SK-N-SH treated with all-trans-retinoic acid at 6 μM for 48 hours (cell line): Measurements from ENCODE around the gene ARL16.

ENCODE experiments used
- ATAC-seq: fragments of 200-7000 bp; cut with Tn5 transposase; 3 replicates; pipeline ENCODE4 v1.9.1; 2020; ENCODE audit warnings: mild to moderate bottlenecking, moderate library complexity
- ARNTL ChIP-seq: fragments of 450-650 bp; formaldehyde crosslinking; IDR thresholded peaks from 2 replicates; pipeline ENCODE4 v1.5.0; 2020; ENCODE audit warnings: low read depth, mild to moderate bottlenecking, moderate library complexity, borderline replicate concordance
- BACH2 ChIP-seq: fragments of 250-450 bp; sonication (Bioruptor Pico); IDR thresholded peaks from 2 replicates; pipeline ENCODE4 v1.9.0; 2021; ENCODE audit warnings: mild to moderate bottlenecking, borderline replicate concordance
- CSDC2 ChIP-seq: fragments of 250-450 bp; sonication (Bioruptor Pico); IDR thresholded peaks from 2 replicates; pipeline ENCODE4 v1.5.0; 2020; ENCODE audit warnings: mild to moderate bottlenecking, moderate library complexity
- GLIS3 ChIP-seq: fragments of 250-450 bp; sonication (Bioruptor Pico); IDR thresholded peaks from 2 replicates; pipeline ENCODE4 v1.5.0; 2020; ENCODE audit warnings: mild to moderate bottlenecking, moderate library complexity
- OSR1 ChIP-seq: fragments of 250-450 bp; sonication (Bioruptor Pico); IDR thresholded peaks from 2 replicates; pipeline ENCODE4 v1.8.0; 2022; ENCODE audit warnings: moderate library complexity, mild to moderate bottlenecking, inconsistent platforms
- PPARA ChIP-seq: fragments of 250-450 bp; sonication (Bioruptor Pico); IDR thresholded peaks from 2 replicates; pipeline ENCODE4 v1.5.0; 2020; ENCODE audit warnings: mild to moderate bottlenecking, borderline replicate concordance
- RARB ChIP-seq: fragments of 250-450 bp; sonication (Bioruptor Pico); IDR thresholded peaks from 2 replicates; pipeline ENCODE4 v1.8.0; 2021; ENCODE audit warnings: mild to moderate bottlenecking, moderate library complexity
- SNAI2 ChIP-seq: fragments of 250-450 bp; sonication (Bioruptor Pico); IDR thresholded peaks from 2 replicates; pipeline ENCODE4 v1.5.0; 2020; ENCODE audit warnings: mild to moderate bottlenecking, moderate library complexity
- TCF4 ChIP-seq: fragments of 250-450 bp; sonication (Bioruptor Pico); IDR thresholded peaks from 2 replicates; pipeline ENCODE4 v1.8.0; 2021; ENCODE audit warnings: mild to moderate bottlenecking, moderate library complexity, borderline replicate concordance
- ZC3H10 ChIP-seq: fragments of 250-450 bp; sonication (Bioruptor Pico); IDR thresholded peaks from 2 replicates; pipeline ENCODE4 v1.5.1; 2021; ENCODE audit warnings: mild to moderate bottlenecking, moderate library complexity
- ZFP3 ChIP-seq: fragments of 250-450 bp; sonication (Bioruptor Pico); IDR thresholded peaks from 2 replicates; pipeline ENCODE4 v1.5.0; 2020; ENCODE audit warnings: mild to moderate bottlenecking, moderate library complexity
- ZNF565 ChIP-seq: fragments of 450-650 bp; formaldehyde crosslinking; conservative IDR thresholded peaks from 2 replicates; pipeline ENCODE4 v1.5.0; 2020; ENCODE audit warnings: low read depth, mild to moderate bottlenecking, moderate library complexity
- ZNF70 ChIP-seq: fragments of 450-650 bp; formaldehyde crosslinking; IDR thresholded peaks from 2 replicates; pipeline ENCODE4 v1.5.0; 2020; ENCODE audit warnings: mild to moderate bottlenecking, moderate library complexity
- ZNF8 ChIP-seq: fragments of 450-650 bp; formaldehyde crosslinking; IDR thresholded peaks from 2 replicates; pipeline ENCODE4 v1.5.0; 2020; ENCODE audit warnings: mild to moderate bottlenecking, moderate library complexity
- TF ChIP-seq, protein P1 (sequence below): fragments of 250-450 bp; sonication (Bioruptor Pico); IDR thresholded peaks from 2 replicates; pipeline ENCODE4 v1.8.0; 2021; ENCODE audit warnings: low read depth, mild to moderate bottlenecking, moderate library complexity, borderline replicate concordance
- TF ChIP-seq, protein P2 (sequence below): fragments of 250-450 bp; sonication (Bioruptor Pico); IDR thresholded peaks from 2 replicates; pipeline ENCODE4 v1.5.1; 2021; ENCODE audit warnings: mild to moderate bottlenecking, moderate library complexity
- TF ChIP-seq, protein P3 (sequence below): fragments of 250-450 bp; sonication (Bioruptor Pico); IDR thresholded peaks from 2 replicates; pipeline ENCODE4 v1.8.0; 2020; ENCODE audit warnings: mild to moderate bottlenecking, moderate library complexity, borderline replicate concordance
- TF ChIP-seq, protein P4 (sequence below): fragments of 250-450 bp; sonication (Bioruptor Pico); IDR thresholded peaks from 2 replicates; pipeline ENCODE4 v1.5.0; 2020; ENCODE audit warnings: mild to moderate bottlenecking, moderate library complexity

ARL16 gene

DNA sequence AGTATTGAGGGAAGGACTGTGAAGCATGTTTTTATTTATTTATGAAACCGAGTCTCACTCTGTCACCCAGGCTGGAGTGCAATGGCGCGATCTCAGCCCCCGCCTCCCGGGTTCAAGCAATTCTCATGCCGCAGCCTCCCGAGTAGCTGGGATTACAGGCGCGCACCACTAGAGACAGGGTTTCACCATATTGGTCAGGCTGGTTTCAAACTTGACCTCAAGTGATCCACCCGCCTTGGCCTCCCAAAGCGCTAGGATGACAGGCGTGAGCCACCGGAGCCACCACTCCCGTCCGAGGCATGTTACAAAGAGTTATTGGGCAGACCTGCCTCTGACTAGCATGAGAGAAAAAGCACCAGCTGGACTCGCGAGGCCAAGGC lies 22.6 kb upstream of the ARL16 start:
- ATAC-seq, result no peak
- no peak for TF ChIP-seq TCF4 (CRISPR knock-in tag)
- TF ChIP-seq, protein P1, sequence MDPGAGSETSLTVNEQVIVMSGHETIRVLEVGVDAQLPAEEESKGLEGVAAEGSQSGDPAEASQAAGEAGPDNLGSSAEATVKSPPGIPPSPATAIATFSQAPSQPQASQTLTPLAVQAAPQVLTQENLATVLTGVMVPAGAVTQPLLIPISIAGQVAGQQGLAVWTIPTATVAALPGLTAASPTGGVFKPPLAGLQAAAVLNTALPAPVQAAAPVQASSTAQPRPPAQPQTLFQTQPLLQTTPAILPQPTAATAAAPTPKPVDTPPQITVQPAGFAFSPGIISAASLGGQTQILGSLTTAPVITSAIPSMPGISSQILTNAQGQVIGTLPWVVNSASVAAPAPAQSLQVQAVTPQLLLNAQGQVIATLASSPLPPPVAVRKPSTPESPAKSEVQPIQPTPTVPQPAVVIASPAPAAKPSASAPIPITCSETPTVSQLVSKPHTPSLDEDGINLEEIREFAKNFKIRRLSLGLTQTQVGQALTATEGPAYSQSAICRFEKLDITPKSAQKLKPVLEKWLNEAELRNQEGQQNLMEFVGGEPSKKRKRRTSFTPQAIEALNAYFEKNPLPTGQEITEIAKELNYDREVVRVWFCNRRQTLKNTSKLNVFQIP (CRISPR knock-in tag), result no peak
- TF ChIP-seq ZC3H10, result no peak
- no peak for TF ChIP-seq PPARA (CRISPR knock-in tag)
- no peak for TF ChIP-seq ZFP3 (CRISPR knock-in tag)
- no peak for TF ChIP-seq ZNF70
- TF ChIP-seq, protein P2, sequence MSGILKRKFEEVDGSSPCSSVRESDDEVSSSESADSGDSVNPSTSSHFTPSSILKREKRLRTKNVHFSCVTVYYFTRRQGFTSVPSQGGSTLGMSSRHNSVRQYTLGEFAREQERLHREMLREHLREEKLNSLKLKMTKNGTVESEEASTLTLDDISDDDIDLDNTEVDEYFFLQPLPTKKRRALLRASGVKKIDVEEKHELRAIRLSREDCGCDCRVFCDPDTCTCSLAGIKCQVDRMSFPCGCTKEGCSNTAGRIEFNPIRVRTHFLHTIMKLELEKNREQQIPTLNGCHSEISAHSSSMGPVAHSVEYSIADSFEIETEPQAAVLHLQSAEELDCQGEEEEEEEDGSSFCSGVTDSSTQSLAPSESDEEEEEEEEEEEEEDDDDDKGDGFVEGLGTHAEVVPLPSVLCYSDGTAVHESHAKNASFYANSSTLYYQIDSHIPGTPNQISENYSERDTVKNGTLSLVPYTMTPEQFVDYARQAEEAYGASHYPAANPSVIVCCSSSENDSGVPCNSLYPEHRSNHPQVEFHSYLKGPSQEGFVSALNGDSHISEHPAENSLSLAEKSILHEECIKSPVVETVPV, result no peak
- TF ChIP-seq ZNF565, result no peak
- no peak for TF ChIP-seq SNAI2
- no peak for TF ChIP-seq GLIS3 (CRISPR knock-in tag)
- no peak for TF ChIP-seq RARB (CRISPR knock-in tag)
- TF ChIP-seq, all 23 proteins: peak for 0

DNA sequence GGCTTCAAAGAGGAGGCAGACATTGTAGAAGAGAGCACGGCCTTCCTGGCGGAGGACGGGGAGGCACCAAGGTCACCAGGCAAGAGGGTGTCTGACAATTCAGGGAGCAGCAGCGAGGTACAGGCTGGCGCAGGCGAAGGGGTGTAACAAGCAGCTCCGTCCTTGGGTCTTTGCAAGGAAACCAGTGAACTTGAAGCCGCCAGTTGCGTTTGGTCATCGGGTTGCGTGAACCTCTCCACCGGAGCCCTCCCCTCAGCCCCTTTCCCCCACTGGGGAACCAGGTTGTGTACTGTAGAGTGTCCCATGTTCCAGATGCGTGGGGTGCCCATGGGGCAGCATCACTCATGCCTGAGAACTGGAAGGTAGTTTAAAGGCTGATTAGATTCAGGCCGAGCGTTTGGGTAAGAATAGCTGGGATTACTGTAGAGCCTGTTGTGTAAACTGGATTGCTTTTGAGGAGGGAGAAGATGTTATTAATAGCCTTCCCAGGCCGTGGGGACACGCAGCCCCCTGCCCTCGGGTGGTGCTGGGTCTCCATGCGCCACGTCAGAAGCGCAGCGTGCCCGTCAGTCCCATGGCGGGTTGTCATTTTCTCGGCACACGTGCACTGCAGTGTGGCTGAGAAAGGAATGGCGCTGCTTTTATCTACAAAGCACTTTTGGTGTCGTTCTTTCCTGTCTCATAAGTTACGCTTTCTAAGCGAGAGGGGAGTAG lies 22.1 kb upstream of the ARL16 start:
- ATAC-seq, result no peak
- TF ChIP-seq ZNF8 (CRISPR knock-in tag) (no peak), BACH2 (CRISPR knock-in tag) (no peak), GLIS3 (CRISPR knock-in tag) (no peak), SNAI2 (no peak), CSDC2 (no peak), ZC3H10 (no peak), ZNF70 (no peak), RARB (CRISPR knock-in tag) (no peak), ARNTL (CRISPR knock-in tag) (no peak)
- TF ChIP-seq, protein P2, result no peak
- TF ChIP-seq, protein P3, sequence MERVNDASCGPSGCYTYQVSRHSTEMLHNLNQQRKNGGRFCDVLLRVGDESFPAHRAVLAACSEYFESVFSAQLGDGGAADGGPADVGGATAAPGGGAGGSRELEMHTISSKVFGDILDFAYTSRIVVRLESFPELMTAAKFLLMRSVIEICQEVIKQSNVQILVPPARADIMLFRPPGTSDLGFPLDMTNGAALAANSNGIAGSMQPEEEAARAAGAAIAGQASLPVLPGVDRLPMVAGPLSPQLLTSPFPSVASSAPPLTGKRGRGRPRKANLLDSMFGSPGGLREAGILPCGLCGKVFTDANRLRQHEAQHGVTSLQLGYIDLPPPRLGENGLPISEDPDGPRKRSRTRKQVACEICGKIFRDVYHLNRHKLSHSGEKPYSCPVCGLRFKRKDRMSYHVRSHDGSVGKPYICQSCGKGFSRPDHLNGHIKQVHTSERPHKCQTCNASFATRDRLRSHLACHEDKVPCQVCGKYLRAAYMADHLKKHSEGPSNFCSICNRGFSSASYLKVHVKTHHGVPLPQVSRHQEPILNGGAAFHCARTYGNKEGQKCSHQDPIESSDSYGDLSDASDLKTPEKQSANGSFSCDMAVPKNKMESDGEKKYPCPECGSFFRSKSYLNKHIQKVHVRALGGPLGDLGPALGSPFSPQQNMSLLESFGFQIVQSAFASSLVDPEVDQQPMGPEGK, result no peak

DNA sequence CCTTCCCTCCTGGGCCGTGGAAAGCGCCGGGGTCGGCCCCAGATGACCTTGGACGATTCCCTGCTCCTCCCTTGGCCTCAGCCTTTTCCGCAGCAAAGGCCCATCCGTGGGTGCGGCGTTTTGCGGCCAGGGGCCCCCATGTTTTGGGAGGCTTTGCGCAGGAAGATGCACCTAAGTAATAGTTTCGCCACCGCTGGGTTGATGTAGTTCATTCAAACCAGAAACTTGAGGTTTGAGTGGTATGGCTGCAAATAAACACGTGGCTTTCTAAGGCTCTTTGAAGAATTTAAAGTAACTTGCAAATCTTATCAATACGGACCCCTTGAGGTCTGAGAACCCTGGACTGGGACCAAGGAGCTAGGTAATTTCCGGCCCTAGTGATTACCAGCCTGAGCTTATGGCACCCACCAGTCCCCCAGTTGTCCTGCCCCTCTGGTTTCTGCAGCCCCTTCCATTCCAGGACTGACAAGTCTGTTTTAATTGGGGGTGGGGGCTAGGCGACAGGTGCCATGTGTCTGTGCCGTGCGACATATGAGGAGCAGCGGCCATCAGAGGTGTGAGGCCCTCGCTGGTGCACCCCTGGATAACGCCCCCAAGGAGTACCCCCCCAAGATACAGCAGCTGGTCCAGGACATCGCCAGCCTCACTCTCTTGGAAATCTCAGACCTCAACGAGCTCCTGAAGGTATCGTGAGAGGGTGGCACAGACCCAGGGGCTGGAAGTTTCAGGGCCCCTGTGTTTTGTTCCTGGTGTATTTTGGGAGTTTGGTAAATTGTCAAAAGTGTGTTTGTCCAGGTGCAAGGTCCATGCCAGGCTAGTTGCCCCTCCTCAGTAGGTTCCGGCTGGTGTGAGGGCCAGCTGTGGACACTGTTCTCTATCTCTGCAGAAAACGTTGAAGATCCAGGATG lies 20.4 kb upstream of the ARL16 start:
- ATAC-seq, result no peak
- TF ChIP-seq, protein P4, sequence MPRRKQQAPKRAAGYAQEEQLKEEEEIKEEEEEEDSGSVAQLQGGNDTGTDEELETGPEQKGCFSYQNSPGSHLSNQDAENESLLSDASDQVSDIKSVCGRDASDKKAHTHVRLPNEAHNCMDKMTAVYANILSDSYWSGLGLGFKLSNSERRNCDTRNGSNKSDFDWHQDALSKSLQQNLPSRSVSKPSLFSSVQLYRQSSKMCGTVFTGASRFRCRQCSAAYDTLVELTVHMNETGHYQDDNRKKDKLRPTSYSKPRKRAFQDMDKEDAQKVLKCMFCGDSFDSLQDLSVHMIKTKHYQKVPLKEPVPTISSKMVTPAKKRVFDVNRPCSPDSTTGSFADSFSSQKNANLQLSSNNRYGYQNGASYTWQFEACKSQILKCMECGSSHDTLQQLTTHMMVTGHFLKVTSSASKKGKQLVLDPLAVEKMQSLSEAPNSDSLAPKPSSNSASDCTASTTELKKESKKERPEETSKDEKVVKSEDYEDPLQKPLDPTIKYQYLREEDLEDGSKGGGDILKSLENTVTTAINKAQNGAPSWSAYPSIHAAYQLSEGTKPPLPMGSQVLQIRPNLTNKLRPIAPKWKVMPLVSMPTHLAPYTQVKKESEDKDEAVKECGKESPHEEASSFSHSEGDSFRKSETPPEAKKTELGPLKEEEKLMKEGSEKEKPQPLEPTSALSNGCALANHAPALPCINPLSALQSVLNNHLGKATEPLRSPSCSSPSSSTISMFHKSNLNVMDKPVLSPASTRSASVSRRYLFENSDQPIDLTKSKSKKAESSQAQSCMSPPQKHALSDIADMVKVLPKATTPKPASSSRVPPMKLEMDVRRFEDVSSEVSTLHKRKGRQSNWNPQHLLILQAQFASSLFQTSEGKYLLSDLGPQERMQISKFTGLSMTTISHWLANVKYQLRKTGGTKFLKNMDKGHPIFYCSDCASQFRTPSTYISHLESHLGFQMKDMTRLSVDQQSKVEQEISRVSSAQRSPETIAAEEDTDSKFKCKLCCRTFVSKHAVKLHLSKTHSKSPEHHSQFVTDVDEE, result no peak
- TF ChIP-seq, protein P2, result no peak
- TF ChIP-seq ZNF565 (no peak), GLIS3 (CRISPR knock-in tag) (no peak), TCF4 (CRISPR knock-in tag) (no peak), OSR1 (no peak), ZNF70 (no peak), CSDC2 (no peak)
- TF ChIP-seq, protein P3, result no peak
